Cardiac fibroblast (primary cell): ENCODE measurements around the gene LY9.

Experiments used
- DNase-seq, 2 donors: peaks; one replicate each; pipeline versions ENCODE4 v3.0.0 to v3.0.0-alpha.2; 2010; ENCODE audit warnings: low read depth in 2 of 2
- H3K4me3 ChIP-seq, 2 donors: replicated peaks in 1 of 2; 1 replicate in 1 of 2; 2 replicates in 1 of 2; pipeline ENCODE4 v1.5.1; 2011; ENCODE audit warnings: low read depth in 2 of 2, low read length in 2 of 2, mild to moderate bottlenecking in 2 of 2, moderate library complexity in 1 of 2
- TF ChIP-seq, protein P1 (sequence below): IDR thresholded peaks from one replicate; pipeline ENCODE4 v1.5.1; 2011; ENCODE audit warnings: low read depth, mild to moderate bottlenecking, low read length, inconsistent platforms

LY9 gene

DNA sequence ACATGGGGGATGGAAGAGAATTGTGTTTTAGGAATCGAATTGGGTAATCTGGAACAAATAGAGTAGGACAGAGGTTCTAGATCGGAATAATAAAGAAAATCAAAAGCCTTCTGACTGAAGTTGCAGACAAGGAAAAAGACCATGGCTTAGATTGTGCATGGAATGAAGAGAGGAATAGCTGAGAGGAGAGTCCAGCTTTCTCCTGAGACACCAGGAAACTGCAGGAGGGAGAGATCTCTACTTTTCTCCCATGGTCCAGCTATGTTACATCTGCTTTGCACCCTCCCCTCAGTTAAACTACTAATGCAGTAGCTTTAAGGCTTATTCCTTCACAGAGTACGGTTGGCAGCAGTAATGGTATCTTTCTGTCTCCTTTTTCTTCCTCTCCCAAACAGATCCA lies 43.6 kb upstream of the LY9 start:
- DNase-seq = no peak
- TF ChIP-seq, protein P1, sequence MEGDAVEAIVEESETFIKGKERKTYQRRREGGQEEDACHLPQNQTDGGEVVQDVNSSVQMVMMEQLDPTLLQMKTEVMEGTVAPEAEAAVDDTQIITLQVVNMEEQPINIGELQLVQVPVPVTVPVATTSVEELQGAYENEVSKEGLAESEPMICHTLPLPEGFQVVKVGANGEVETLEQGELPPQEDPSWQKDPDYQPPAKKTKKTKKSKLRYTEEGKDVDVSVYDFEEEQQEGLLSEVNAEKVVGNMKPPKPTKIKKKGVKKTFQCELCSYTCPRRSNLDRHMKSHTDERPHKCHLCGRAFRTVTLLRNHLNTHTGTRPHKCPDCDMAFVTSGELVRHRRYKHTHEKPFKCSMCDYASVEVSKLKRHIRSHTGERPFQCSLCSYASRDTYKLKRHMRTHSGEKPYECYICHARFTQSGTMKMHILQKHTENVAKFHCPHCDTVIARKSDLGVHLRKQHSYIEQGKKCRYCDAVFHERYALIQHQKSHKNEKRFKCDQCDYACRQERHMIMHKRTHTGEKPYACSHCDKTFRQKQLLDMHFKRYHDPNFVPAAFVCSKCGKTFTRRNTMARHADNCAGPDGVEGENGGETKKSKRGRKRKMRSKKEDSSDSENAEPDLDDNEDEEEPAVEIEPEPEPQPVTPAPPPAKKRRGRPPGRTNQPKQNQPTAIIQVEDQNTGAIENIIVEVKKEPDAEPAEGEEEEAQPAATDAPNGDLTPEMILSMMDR = no peak
- H3K4me3 ChIP-seq = no peak overlapping the region

- H3K4me3 ChIP-seq = no peak overlapping the region
- peak in 1 of 2 donors; percentile 11 for DNase-seq
Measured at GRCh38 chr1:160752924-160753323, 43.0 kb upstream of the LY9 start.

DNA sequence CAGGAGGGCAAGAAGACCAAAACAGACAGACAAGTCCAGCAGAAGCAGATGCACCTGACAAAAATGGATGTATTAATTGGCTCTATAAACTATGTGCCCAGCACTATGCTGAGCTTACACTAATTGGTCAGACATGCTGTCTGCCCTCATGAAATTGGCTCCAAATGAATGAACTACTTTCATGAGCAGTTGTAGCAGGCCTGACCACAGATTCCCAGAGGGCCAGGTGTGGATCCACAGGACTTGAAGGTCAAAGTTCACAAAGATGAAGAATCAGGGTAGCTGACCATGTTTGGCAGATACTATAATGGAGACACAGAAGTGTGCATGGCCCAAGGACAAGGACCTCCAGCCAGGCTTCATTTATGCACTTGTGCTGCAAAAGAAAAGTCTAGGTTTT lies 42.4 kb upstream of the LY9 start:
- no peak for DNase-seq
- TF ChIP-seq, protein P1 = no peak
- H3K4me3 ChIP-seq = no peak overlapping the region

More at GRCh38 chr1:160752924-160753323, 43.0 kb upstream of the LY9 start:
- TF ChIP-seq, protein P1 = no peak

DNA sequence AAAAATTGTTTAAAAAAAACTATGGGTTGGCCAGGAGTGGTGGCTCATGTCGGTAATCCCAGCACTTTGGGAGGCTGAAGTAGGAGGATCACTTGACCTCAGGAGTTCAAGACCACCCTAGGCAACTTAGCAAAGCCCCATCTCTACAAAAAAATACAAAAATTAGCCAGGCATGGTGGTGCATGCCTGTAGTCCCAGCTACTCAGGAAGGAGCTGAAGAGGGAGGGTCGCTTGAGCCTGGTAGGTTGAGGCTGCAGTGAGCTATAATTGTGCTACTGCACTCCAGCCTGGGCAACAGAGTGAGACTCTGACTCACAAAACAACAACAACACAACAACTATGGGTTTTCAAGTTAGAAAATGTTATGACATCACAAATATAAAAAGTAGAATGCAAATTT lies 40.5 kb upstream of the LY9 start:
- H3K4me3 ChIP-seq = no peak overlapping the region
- DNase-seq = no peak
- TF ChIP-seq, protein P1 = no peak

GRCh38 chr1:160755911-160756848 lies 39.8 kb upstream of the LY9 start:
- H3K4me3 ChIP-seq = no peak overlapping the region
- DNase-seq = no peak
- TF ChIP-seq, protein P1 = no peak

GRCh38 chr1:160756849-160757201 lies 39.1 kb upstream of the LY9 start:
- H3K4me3 ChIP-seq = no peak overlapping the region
- DNase-seq = no peak

More at GRCh38 chr1:160756849-160757201, 39.1 kb upstream of the LY9 start:
- TF ChIP-seq, protein P1 = no peak
